ENCODE data around the gene NLRP4.
"Not testable (repeated sequence)": the region's sequence is repeated elsewhere in the genome, so short reads cannot be mapped to it uniquely, and the experiment has no call there.

Gene NLRP4

DNA sequence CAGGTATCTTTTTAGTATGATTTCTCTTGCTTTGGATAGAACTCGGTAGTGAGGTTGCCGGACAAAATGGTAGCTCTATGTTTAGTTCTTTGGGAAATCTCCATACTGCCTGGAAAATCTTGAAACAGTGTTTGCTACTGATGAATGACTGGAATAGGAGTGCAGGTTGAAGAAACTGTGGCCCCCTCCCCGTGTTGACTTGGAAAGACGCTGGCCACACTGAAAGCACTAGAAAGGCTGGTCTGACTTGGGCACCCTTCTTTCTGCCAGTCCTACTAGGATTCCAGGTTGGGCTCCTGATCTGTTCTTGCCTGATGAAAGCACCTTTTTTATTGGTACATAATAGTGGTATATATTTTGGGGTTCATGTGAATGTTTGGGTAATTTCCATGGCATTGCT is 46.3 kb downstream of the NLRP4 start:
- no peak for DNase-seq

GRCh38 chr19:55898911-55899310 is 62.6 kb downstream of the NLRP4 start:
- no peak for DNase-seq

GRCh38 chr19:55901369-55902079 is 65.2 kb downstream of the NLRP4 start:
- DNase-seq: peak; percentile 32

DNA sequence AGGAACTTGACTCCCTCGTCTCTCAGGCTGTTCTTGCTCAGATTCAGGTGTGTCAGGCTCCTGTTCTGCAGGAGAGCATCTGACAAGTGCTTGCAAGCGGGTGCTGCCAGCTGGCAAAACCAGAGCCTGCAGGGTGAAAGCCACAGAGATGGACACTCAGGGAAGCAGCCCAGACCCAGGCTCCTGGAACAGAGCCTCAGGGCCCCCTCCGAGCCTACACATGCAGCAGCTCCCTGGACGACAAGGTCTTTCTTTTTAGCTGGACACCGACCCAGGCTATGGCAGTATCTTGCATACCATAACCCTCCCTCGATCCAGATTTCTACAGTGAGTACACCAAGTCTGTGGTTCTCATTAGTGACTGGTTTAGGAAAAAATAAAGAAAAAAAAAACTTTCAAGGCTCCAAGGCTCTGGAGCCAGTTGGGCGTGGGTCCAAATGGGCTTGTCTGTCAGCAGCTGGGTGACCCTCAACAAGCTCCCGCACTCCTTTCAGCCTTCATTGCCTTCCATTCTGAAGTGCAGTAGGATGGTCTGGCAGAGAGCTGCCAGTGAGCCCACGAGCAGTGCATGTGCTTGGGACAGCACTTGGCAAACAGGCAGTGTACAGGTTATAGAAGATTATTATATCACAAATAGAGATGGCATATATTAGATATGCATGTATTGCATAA is 65.9 kb downstream of the NLRP4 start:
- no peak for DNase-seq

- no peak for DNase-seq
Measured at GRCh38 chr19:55907286-55907685, 70.9 kb downstream of the NLRP4 start.

DNA sequence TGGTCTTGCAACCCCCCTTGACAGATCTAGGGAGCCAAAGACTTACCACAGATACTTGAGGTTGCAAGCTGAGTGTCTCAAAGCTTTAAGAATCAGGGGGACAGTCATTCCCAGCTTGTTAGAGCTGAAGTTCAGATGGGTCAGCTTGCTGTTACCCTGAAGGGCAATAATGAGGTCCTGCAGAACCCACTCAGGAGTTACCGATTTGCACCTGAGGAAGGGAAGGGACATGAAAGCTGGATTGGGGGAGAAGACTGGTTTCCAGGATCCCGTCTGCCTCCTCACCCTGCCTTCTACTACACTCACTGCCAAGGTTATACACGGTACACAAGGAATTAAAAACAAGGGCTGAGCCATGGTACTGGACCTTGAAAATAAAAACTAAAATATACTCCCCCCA is 71.4 kb downstream of the NLRP4 start:
- DNase-seq: no peak

GRCh38 chr19:55909801-55910200 is 73.5 kb downstream of the NLRP4 start:
- no peak for DNase-seq

- DNase-seq: no peak
Measured at GRCh38 chr19:55912916-55913315, 76.6 kb downstream of the NLRP4 start.

DNA sequence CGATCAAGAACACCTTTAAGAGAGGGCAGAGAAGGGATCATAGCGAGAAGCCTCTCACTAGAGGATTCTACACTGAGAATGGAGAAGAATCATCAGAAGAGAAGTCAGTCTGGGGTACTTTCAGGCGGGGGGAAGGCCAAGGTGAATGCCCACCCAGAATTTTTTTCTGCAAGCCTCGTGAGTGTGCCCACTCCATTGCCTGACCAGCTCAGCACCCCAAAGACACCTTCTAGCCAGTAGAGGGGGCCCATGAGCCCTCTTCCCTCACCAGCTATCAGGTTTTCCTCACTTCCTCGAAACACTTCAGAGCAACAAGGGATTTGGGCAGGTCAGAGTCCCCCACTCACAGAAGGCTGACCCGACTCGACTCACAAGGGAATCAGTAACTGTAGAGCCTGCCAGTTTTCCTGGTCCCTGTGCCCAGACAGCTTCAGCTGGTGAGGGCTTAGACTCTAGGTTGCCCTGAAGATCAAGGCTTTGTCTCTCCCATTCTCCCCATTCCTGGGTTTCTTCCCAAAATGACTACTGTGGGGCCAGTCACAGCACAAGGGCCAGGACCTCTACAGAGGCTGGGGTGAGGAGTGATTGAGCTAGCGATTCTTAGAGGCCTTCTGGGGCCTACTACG is 77.4 kb downstream of the NLRP4 start:
- no peak for DNase-seq

DNA sequence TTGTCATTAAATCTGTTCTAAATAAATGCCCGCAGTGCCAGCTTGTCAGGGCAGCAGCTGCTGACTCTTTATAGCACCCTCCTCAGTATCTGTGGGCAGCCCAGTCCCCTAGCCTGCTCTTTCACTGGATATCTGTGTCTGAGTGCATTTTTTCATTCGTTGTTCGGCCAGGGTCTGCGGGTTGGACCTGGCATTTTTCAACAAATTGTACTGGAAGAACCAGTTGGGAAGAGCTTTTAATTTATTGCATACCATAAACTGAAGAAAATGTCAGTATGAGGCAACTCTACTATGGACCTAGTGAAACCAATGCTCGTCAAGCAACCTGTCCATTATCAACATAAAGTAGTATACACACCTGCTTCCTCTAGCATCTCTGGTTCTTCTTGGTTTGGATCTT is 87.2 kb downstream of the NLRP4 start:
- no peak for DNase-seq

GRCh38 chr19:55927991-55928390 is 91.7 kb downstream of the NLRP4 start:
- DNase-seq: no peak

- DNase-seq: not testable (repeated sequence)
Measured at GRCh38 chr19:55929258-55929657, 92.9 kb downstream of the NLRP4 start.

DNA sequence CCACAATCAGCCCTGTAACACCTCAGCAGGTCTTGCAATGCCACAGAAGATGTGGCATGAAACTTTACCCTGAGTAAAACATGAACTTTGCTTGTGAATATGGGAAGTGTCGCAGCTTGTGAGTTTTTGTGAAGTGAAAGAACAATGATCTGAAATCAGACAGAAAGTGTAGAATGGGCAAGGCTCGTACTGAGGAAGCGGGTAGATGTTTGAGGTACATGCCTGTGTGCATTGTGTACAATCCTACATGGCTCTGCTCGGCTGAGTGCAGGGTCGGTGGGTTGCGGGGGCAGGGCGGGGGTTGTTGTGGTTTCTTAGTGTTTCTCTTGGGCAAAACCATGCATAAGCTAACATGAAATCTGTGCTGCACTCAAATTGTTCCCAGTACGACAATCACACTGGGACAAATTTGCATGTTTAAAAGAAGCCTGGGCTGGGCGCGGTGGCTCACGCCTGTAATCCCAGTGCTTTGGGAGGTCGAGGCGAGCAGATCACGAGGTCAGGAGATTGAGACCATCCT is 94.7 kb downstream of the NLRP4 start:
- DNase-seq: no peak
